Midbrain (tissue), 1 donor: ENCODE measurements around the gene ACTN1.

Source experiments
- DNase-seq: peaks from one replicate; lab custom pipeline; 2025; lab: John Stamatoyannopoulos, UW

The ACTN1 gene

DNA sequence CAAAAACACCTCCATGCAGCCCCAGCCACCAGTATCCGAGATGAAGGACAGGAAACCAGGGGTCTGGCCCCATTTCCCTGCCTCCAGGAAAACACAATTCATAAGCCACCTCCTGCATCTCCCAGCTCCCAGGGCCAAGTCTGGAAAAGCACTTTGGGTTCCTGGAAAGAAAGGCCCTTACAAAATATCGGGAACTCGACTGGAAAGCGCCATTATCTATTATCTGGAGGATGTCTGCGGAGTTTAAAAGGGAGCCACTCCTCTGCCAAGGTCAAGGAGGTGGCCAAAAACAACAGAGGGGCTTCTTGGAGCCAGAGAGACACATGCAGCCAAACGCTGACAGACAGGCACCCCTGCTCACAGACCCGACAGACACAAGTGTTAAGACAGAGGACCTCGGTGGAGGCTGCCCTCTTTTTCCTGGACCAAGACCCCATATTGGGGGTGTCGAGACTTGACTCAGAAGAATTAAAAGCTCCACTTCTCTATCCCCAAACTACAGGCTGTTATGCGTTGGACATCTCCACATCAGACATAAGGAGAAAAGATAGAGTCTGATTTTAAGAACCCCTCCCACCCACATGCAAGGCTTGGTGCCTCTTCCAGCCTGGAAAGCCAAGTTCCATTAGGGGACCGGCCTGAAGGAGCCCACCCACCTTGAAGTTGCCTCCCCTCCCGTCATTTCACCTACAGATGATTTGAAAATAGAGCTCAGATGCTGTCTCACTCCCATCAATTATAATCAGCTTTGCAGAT lies 9.6 kb downstream of the ACTN1 start:
- DNase-seq, result no peak

DNA sequence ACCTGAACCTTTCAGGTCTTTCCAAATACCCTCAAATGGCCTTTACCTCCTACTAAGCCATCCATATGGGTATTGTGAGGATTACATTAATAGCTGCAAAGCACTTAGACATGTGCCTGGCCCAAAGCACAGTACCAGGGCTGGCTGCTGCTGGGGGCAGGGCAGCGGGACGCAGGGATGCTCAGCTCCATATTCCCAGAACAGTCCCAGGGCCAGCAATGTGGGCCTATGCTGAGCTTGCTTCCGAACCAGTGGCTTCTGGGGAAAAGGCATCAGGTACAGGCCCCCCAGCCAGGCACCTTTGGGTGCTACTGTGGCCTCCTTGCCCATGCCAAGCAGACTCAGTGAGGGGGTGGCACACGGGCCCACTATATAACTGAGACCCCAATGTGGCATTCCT lies 10.4 kb downstream of the ACTN1 start:
- no peak for DNase-seq

DNA sequence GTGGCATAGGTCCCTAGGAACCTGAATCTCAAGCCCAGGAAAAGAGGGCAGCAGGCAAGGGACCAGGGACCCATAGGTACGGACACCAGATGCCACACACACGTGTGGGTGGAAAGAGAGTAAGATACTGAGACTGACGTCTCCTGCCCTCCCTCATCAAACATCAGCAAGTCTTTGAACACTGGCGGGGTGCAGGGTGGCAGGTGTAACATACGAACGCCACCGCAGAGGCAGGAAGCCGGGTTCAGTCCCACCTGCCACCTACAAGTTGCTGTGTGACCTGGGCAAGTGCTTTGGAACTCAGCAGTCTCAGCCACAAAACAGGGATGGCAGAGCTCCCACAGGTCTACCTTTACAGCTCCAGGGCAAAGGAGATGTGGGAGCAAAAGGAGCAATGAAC lies 11.1 kb downstream of the ACTN1 start:
- DNase-seq, result no peak

DNA sequence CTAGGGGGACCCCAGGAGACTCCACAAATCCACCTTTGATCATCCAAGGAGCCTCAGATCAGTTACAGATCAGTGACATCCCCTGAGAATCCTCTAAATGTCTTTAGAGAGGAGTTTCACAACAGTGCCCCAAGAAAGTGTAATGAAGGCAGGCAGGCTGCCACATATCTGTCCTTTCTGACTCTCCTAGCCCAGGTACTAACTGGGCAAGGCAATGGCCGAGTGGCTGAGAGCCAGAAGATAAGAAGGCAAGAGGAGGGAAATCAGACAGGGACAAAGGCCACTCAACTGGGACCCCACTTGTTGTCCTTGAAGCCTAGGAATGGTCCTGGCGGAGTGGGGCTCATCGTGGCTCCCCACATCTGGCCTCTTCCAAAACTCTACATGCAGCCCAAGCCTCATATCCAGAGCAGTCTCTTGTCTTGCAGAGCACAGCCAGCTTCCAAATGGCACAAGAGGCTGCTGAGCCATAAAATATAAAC lies 11.6 kb downstream of the ACTN1 start:
- no peak for DNase-seq

DNA sequence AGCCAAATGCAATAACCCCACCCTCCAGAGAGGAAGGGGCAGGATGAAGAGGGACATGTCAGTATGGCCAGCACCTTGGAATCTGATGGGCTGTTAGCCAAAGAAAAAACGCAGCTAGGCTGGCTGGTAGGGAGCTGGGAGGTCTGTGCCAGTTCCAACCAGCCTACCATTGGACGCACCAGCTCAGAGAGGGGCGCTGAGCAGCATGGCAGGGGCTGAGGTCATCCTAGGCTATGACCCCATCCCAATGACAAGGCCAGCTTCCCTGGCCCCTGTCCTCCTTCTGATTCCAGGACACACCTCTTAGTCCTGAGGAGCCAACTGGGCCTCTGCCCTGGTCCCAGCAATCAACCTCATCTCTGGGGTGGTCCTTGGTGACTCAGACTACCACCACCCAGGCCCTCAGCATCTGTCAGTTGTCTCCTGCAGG lies 12.2 kb downstream of the ACTN1 start:
- no peak for DNase-seq

DNA sequence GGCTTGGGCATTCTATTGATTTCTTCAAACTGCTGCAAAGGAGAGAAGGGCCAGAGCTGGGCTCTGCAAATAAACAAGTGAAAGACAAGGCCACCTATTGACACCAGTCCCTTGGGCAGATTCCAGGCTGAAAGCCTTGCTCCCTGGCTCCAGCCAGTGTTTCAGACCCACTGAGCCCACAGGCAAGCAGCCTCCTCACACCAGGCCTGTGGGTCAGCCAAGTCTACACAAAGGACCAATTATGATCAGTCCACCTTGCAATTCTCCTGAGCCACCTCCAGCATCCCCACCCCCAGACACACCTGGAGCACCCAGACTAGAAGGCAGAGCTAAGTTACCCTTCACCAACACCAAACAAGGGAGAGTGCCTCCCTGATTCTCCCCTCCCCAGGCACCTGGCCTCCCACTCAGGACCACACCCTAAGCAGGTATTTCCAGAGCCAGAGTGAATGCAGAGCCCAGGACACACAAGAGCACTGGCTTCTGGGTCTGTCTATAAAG lies 13.8 kb downstream of the ACTN1 start:
- no peak for DNase-seq

DNA sequence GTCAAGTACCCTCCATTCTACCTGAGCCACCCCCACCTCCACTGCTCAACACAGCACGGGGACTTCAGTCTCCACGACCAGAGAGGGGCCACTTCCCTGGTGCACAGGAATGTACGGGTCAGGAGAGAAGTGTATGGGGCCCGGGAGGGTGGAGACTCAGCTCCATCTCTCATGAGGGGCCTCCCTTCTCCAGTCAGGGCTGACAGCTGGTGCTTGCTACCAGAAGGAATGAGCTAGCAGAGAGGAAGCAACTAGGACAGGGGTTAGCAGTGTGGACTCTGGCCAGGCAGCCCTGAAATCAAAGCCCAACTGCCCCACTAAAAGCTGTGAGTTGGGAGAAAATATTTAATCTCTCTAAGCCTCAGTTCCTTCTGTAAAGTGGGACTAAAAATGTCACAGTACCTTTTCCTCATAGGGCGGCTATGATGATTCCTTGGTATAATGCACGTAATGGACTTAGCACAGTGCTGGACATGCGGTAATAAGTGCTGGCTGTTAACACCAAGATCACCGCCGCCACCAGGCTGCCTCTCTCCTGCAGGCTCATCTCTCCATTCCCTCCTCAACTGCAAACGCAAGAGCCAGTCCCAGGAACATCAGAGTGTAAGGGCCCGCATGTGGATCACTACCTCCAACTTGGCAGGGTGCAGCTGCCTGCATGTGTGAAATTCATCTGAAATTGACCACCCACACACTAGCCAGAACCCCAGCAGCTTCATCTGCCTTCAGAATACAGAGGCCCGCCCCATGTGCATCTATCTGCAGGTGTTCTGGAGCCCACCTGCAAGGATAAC lies 14.6 kb downstream of the ACTN1 start:
- no peak for DNase-seq

DNA sequence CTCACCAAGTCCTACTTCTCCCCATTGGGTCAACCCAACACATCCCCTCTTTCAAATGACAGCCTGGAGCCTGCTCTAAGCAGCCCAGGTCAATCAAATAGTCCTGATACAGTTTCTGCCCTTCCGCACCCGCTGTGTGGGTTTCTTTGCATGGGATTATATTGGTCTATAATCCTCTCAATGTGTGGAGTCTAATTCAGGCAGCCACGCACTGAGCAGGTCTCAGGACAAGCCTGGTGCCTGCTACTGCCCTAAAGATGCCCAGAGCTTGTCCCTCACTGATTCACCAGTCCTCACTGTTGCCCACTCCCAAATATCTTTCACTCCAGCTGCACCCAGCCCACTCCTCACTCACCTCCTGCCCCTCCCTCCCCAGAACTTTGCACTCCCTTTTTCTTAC lies 16.4 kb downstream of the ACTN1 start:
- no peak for DNase-seq

DNA sequence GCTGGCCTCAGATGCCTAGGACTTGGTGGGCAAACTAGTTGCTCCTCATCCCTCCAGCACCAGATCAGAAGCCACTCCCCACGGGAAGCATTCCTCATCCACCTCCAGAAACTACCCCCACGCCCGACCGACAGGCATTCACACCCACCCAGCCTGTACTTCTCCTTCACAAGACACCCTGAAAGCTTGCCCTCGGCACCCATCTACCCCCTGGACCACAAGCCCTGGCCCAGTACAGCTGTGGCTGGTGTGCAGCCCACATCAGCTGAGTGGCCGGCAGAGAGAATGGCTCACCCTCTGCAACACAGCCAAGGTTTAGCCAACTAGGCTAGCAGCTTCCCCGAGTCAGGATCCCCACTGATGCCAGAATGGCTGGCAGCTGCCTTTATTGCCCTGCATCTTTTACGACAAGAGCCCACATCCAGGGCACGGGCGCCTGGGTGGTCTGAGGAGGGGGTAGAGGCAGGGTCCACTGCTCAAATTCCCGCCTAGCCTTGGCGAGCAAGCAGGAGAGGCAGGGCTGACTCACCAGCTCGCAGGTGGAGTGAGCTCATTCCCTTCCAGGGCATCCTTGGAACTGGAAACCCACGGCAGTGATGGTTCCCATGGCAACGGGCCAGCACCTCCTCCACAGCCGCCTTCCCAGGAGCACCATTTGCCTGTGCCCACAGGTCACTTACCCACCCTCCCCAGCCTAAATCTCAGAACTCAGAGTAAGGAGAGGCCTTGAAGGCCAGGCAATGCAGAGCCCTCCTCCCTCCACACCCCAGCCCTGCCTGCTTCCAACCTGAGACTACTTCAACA lies 17.1 kb downstream of the ACTN1 start:
- no peak for DNase-seq

DNA sequence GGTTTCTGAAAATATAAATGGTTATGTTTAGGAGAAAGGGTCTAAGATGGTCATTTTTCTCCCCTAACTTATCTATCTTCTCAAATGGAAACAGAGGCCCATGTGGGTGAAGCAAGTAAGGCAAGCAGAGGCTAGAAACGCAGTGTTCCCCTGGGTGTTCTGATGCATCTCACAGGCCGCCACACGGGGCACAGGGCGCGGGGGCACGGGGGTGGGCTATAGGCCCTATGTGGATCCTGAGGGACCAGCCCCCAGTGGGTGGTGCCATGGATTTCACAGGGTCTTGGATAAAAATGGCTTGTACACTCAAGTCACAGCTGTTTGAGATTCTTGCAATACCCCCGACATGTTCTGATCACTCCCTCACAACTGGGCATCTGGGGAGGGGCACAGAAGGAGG lies 17.7 kb downstream of the ACTN1 start:
- no peak for DNase-seq

DNA sequence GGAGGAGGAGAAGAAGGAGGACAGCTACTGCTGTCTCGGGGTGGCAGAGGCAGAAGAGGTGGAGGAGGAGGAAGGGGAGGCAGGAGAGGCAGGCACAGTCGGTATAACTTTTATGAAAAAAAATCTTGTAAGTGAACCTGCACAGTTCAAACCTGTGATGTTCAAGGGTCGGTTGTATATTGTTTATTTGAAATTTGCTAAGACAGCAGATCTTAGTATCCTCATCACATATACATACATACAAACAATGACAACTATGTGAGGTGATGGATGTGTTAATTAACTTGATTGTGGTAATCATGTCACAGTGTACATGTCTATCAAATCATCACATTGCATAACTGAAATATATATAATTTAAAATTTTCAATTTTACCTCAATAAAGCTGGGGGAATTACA lies 19.0 kb downstream of the ACTN1 start:
- no peak for DNase-seq

GRCh38 chr14:68959035-68959434 lies 20.1 kb downstream of the ACTN1 start:
- no peak for DNase-seq

GRCh38 chr14:68958553-68958952 lies 20.5 kb downstream of the ACTN1 start:
- no peak for DNase-seq

GRCh38 chr14:68957775-68958174 lies 21.3 kb downstream of the ACTN1 start:
- no peak for DNase-seq

- no peak for DNase-seq
Observed at GRCh38 chr14:68956724-68957123, 22.4 kb downstream of the ACTN1 start.

DNA sequence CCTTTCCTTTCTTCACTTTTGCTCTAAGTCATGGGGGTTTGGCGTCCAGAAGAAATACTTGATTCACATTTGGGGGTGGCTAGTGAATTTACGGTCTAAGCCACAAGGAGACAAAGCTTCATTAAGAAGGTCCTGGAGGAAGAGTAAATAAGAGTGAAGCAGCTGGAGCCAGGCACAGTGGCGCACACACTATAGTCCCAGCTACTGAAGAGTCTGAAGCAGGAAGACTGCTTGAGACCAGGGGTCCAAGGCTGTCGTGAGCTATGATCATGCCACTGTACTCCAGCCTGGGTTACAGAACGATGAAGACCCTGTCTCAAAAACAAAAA lies 23.3 kb downstream of the ACTN1 start:
- DNase-seq, result no peak

GRCh38 chr14:68955164-68955850 lies 23.8 kb downstream of the ACTN1 start:
- DNase-seq, result no peak

DNA sequence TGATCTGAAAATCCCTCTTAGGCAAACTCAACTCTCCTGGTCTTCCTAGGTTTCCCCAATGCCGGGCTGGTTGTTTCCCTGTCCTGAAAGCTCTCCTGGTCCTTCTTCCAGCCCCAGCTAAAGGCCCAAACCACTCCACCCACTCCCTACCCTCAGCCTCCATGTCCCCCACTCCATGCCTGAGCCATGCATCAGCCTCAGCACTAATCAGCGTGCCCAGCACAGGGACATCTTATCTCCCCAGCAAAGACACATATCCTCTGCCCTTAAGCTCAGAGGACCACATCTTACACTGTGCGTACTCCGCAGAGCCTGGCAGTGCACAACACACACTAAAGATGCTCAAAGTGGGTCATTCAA lies 25.9 kb downstream of the ACTN1 start:
- no peak for DNase-seq

GRCh38 chr14:68952531-68953195 lies 26.4 kb downstream of the ACTN1 start:
- no peak for DNase-seq

DNA sequence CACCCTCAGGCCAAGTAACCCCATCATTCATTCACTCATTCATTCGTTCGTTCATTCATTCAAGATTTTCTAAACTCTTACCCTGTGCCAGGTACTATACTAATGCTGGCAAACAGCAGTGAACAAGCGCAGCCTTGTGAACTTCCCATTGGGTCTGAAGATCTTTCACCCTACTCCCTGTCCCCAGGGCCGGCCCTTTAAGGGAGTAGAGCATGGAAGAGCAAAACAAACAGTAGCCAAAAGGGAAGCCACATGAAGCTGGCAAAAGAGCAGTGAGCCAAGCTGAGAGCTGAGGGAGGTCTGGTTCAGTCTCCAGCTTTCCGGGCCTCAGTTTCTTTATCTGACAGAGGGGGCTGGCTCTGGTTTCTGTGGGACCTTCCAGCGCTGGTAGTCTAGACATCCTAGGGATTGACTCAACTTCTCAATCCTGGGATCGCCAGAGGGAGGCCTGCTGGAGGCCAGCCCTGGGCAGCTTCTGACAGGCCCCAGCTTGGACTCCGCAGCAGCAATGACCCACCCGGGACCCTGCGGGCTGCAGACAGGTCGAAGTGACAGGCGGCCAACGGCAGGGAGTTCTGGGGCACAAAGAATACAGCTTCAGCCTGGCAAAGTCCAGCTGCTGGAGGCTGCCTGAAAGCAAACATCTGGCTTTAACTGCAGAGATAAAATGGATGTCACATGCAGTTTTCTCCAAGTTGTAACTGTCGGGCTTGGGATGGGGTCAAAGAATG lies 27.1 kb downstream of the ACTN1 start:
- no peak for DNase-seq
